Measurements from ENCODE around the gene CIAO1. TPM values are rescaled to one million over a fixed set of nuclear protein-coding genes. Genes with fewer than 3 reads are reported as not detected.

The CIAO1 gene
- total RNA-seq, 1 experiment from 2014 or later = 85.3 TPM

- TF ChIP-seq CTCF (conservative IDR thresholded peaks at IDR 0.05) (no peak), EZH2 (IDR thresholded peaks at IDR 0.05; ENCODE audit: low read depth) (no peak)
- ChIA-PET CTCF (no interaction called here), POLR2A (ENCODE audit: unreplicated experiment) (no interaction called here)
- H3K27me3 ChIP-seq (ENCODE audit: insufficient read depth, low read depth) = no peaks in the 10 kb centered on the region
- intact Hi-C loops (cut with micrococcal nuclease; ENCODE audit: unreplicated experiment) = no loop called here
- H3K79me2 ChIP-seq (ENCODE audit: low read depth) = no peaks in the 10 kb centered on the region
- H3K27ac ChIP-seq = no peak overlapping the region
- no peaks in the 10 kb centered on the region; the same call in 1 of the 2 replicates for H3K4me1 ChIP-seq (replicated peaks; ENCODE audit: insufficient read depth)
- H3K9me3 ChIP-seq (ENCODE audit: insufficient read depth, low read depth) = no peaks in the 10 kb centered on the region
- no peak overlapping the region for H3K4me2 ChIP-seq
- BruUV-seq (replicated peaks) = TSS peak; percentile 7
- H3K9me2 ChIP-seq (ENCODE audit: insufficient read depth) = no peaks in the 10 kb centered on the region
- no peak overlapping the region for H3K4me3 ChIP-seq
- no peak for DNase-seq
- peaks cover 5% of the 10 kb centered on the region; the same call in 1 of the 2 replicates for H3F3A ChIP-seq (ENCODE audit: insufficient read depth, low read depth)
- H2AFZ ChIP-seq = no peak overlapping the region
- H4K20me1 ChIP-seq (ENCODE audit: insufficient read depth) = no peaks in the 10 kb centered on the region; the same call in 1 of the 2 replicates
- no peaks in the 10 kb centered on the region for H3K36me3 ChIP-seq (ENCODE audit: low read depth)
Observed at GRCh38 chr2:96248624-96249023, 17.4 kb upstream of the CIAO1 start.

DNA sequence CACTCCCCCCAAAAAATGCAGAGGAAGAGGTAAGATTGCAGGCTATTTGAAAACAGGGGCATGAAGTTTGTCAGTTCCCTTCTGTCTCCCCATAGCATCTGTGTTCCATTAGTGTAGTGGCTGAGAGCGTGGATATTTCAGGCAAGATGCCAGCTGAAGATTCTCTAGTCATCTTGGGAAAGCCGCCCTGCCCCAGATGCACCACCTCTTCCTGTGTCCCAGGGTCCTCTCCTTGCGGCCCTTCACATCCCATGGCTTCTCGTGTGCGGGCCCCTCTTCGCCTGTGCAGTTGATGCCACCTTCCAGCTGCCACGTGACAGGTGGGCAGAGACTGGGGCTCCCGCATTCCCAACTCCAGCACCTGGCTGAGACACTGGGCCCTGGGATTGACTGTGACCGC lies 16.4 kb upstream of the CIAO1 start:
- Histone ChIP-seq H3K27ac (no peak overlapping the region), H3K4me1 (replicated peaks; ENCODE audit: insufficient read depth) (no peaks in the 10 kb centered on the region; the same call in 1 of the 2 replicates), H3K4me2 (no peak overlapping the region), H3K9me2 (ENCODE audit: insufficient read depth) (no peaks in the 10 kb centered on the region), H3K4me3 (no peak overlapping the region), H3K27me3 (ENCODE audit: insufficient read depth, low read depth) (no peaks in the 10 kb centered on the region), H4K20me1 (ENCODE audit: insufficient read depth) (no peaks in the 10 kb centered on the region; the same call in 1 of the 2 replicates), H3F3A (ENCODE audit: insufficient read depth, low read depth) (peaks cover 5% of the 10 kb centered on the region; the same call in 1 of the 2 replicates), H2AFZ (no peak overlapping the region), H3K9me3 (ENCODE audit: insufficient read depth, low read depth) (no peaks in the 10 kb centered on the region), H3K36me3 (ENCODE audit: low read depth) (no peaks in the 10 kb centered on the region), H3K79me2 (ENCODE audit: low read depth) (no peaks in the 10 kb centered on the region)
- BruUV-seq (replicated peaks) = no TSS peak
- TF ChIP-seq EZH2 (IDR thresholded peaks at IDR 0.05; ENCODE audit: low read depth) = no peak
- DNase-seq = no peak
- intact Hi-C loops (cut with micrococcal nuclease; ENCODE audit: unreplicated experiment) = no loop called here
- ChIA-PET CTCF (no interaction called here), POLR2A (ENCODE audit: unreplicated experiment) (no interaction called here)

- Histone ChIP-seq H3K27ac (no peak overlapping the region), H4K20me1 (ENCODE audit: insufficient read depth) (peaks cover 5% of the 10 kb centered on the region), H2AFZ (no peak overlapping the region), H3K36me3 (ENCODE audit: low read depth) (0 out of 2 replicates have a peak, but pooled peaks cover 2% of the 10 kb centered on the region), H3K27me3 (ENCODE audit: insufficient read depth, low read depth) (no peaks in the 10 kb centered on the region), H3K9me2 (ENCODE audit: insufficient read depth) (no peaks in the 10 kb centered on the region), H3K4me1 (replicated peaks; ENCODE audit: insufficient read depth) (no peaks in the 10 kb centered on the region; the same call in 1 of the 2 replicates), H3K4me2 (no peak overlapping the region), H3F3A (ENCODE audit: insufficient read depth, low read depth) (peaks cover 5% of the 10 kb centered on the region; the same call in 1 of the 2 replicates), H3K9me3 (ENCODE audit: insufficient read depth, low read depth) (no peaks in the 10 kb centered on the region), H3K4me3 (no peak overlapping the region), H3K79me2 (ENCODE audit: low read depth) (no peaks in the 10 kb centered on the region)
- TF ChIP-seq EZH2 (IDR thresholded peaks at IDR 0.05; ENCODE audit: low read depth) = no peak
- ChIA-PET CTCF (interaction anchor here (0.6 kb wide), 1 partner anchor 42 kb away, joined by 3 read pairs; the partner anchor contains the start of gene STARD7), POLR2A (ENCODE audit: unreplicated experiment) (no interaction called here)
- no TSS peak for BruUV-seq (replicated peaks)
- no peak for DNase-seq
- intact Hi-C loops (cut with micrococcal nuclease; ENCODE audit: unreplicated experiment) = no loop called here
Observed at GRCh38 chr2:96250188-96250587, 15.8 kb upstream of the CIAO1 start.

DNA sequence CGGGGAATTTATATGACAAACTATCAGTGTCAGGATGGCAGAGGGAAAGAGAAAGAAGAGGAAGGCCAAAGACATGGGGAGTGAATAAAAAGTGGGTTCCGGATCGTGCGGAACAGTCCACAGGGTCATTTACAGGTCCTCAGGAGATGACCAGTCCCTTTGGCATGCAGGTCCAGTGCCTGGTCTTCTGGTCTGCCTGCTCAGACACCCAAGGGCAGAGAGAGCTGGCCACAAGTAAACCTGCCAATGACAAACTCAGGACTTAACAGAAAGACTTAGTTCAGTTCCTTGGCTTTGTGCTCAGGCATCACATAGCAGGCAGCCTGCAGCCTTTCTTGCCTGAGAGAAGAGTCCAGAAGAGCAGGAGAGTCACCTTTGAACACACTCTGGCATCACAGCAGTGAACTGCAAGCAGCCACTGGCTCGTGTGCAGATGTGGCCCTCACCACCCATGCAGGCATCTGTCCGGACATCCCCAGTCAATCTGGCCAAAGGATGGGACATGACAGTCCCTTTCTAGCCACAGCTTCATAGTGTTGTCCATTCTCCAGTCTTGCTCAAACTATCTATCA lies 14.2 kb upstream of the CIAO1 start:
- H3K4me3 ChIP-seq = no peak overlapping the region
- peak; percentile 80 to 95 for DNase-seq
- intact Hi-C loops (cut with micrococcal nuclease; ENCODE audit: unreplicated experiment) = no loop called here
- CTCF ChIA-PET = no interaction called here
- BruUV-seq (replicated peaks) = no TSS peak
- peaks cover 6% of the 10 kb centered on the region for H4K20me1 ChIP-seq (ENCODE audit: insufficient read depth)
- no peaks in the 10 kb centered on the region; the same call in 1 of the 2 replicates for H3K4me1 ChIP-seq (replicated peaks; ENCODE audit: insufficient read depth)
- peaks cover 3% of the 10 kb centered on the region for H3K79me2 ChIP-seq (ENCODE audit: low read depth)
- peaks cover 5% of the 10 kb centered on the region; the same call in 1 of the 2 replicates for H3F3A ChIP-seq (ENCODE audit: insufficient read depth, low read depth)
- POLR2A ChIA-PET (ENCODE audit: unreplicated experiment) = interaction anchor here (0.5 to 0.6 kb wide), 2 partner anchors 83 to 356 kb away, joined by 5 to 6 read pairs; no protein-coding TSS in a partner anchor
- H3K27me3 ChIP-seq (ENCODE audit: insufficient read depth, low read depth) = no peaks in the 10 kb centered on the region
- H3K4me2 ChIP-seq = no peak overlapping the region
- H3K9me3 ChIP-seq (ENCODE audit: insufficient read depth, low read depth) = no peaks in the 10 kb centered on the region
- no peak overlapping the region for H2AFZ ChIP-seq
- H3K36me3 ChIP-seq (ENCODE audit: low read depth) = peaks cover 10% of the 10 kb centered on the region; the same call in 1 of the 2 replicates
- H3K9me2 ChIP-seq (ENCODE audit: insufficient read depth) = no peaks in the 10 kb centered on the region
- H3K27ac ChIP-seq = no peak overlapping the region
- TF ChIP-seq CTCF (conservative IDR thresholded peaks at IDR 0.05) (no peak), EZH2 (IDR thresholded peaks at IDR 0.05; ENCODE audit: low read depth) (no peak)

Data from PC-9 (cell line).